Fibroblast of skin of right quadriceps (primary cell): Measurements from ENCODE around the gene SCUBE2.

Experiments
- DNase-seq: peaks from one replicate; pipeline ENCODE4 v3.0.0-alpha.2; 2013

Gene SCUBE2

GRCh38 chr11:9091044-9091922, at the start of gene SCUBE2:
SCUBE2 (minus strand) TSS chr11:9091599; CDS start chr11:9091528, 71 bp downstream.
- DNase-seq = no peak

DNA sequence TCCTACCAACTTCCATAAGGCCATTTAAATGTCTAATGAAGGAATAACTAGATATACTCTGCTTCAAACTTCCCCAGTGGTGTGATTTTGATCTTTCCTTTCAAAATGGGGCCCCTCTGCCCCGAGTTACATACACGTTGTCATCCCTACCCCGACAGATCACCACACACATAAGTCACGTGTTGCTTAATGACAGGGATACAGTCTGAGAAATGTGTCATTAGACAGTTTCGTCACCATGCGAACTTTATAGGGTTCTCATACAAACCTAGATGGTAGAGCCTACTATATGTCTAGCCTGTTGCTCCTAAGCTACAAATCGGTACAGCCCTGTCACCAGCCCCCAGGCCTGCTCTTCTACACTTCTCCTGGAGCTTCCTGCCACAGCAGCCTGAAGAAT, 49.8 kb upstream of the SCUBE2 start:
- DNase-seq = no peak

GRCh38 chr11:9139628-9140357, 48.4 kb upstream of the SCUBE2 start:
- DNase-seq = no peak

- peak; percentile 81 for DNase-seq
These were observed 47.5 kb upstream of the SCUBE2 start for GRCh38 chr11:9138612-9139579.

GRCh38 chr11:9138133-9138453, 46.7 kb upstream of the SCUBE2 start:
- no peak for DNase-seq

DNA sequence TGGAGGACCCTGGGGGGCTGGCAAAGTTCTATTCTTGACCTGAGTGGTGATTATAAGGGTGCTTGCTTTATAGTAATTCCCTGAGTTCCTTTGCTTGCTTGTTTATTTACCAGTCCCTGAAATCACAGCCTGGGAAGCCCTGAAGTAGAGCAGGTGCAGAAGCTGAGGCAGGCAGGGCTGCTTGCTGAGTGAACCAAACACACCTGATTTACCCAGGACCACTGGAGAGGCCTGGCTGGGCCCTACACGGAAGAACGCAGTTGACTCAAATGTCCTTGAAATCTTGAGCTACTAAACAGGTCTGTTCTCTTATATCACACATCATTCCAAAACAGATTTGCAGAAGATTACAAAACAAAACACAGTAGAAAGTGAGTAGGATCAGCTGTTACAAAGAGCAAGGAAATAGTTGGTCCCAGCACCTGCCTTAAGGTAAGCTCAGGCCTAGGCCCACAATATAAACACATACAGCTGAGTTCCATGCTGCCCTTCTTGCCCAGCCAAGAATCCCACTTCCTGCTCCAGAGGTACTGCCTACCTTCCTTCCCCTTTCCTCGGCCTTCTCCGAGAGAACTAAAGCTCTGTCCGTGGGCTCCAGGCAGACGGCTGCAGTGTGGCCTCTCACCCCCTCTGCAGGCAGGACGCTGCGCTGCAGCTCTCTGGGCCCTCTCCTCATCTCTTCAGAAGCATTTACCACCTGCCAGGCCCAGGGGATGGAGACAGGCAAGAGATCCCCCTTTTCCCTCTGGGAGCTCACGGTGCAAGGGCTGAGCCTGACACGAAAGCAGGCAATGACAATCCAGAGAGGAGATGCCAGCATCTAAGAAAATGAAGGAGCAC, 46.1 kb upstream of the SCUBE2 start:
- peak; percentile 58 for DNase-seq

DNA sequence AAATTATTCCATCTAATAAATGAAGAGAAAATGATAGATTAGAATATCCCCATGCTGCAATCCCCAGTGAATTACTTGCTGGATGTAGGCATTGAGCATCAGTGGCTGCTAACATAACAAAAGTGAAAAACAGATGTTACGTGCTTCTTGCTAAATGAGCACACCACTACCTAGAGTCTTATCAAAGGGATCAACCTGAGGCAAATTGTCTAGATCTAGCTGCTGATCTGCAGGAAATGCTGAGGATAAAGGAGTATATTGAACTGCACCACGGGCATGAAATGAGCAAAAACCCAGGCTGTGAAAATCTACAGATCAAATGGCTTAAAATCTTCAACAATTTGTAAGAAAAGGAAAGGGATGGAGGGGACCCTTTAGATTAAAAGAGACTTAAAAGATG, 45.3 kb upstream of the SCUBE2 start:
- no peak for DNase-seq

GRCh38 chr11:9133956-9134355, 42.6 kb upstream of the SCUBE2 start:
- no peak for DNase-seq

GRCh38 chr11:9132203-9132878, 40.9 kb upstream of the SCUBE2 start:
- no peak for DNase-seq

DNA sequence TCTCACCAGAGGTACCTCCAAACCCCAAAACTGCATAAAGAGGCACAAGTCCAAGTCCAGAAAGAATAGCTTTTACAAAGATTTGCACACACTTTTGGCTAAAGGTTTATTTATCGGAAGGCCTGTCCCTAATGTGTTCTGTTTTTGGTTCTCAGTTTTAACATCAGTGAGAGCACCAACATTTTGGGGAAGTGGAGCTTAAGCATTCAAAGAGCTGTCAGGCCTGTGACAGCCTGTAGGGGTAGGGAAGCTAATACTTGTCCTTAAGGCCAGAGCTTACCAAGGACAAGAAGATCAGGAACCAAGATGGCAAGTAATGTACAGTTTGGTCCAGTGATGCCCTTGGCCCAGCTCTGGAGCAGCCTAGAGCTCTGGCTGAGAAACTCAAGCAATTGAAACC, 38.9 kb upstream of the SCUBE2 start:
- DNase-seq = no peak

DNA sequence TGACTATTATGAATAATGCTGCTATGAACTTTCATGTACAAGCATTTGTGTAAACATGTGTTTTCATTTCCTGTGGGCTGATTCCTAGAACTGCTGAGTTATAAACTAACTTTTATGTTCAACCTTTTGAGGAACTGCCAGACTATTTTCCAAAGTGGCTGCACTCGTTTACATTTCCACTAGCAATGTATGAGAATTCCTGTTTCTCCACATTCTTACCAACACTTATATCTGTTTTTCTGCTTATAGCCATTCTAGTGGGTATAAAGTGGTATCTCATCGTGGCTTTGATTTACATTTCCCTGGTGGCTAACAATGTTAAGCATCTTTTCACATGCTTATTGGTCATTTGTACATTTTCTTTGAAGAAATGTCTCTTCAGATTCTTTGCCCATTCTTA, 35.2 kb upstream of the SCUBE2 start:
- DNase-seq = no peak

GRCh38 chr11:9125185-9125886, 33.9 kb upstream of the SCUBE2 start:
- no peak for DNase-seq

GRCh38 chr11:9123595-9124304, 32.4 kb upstream of the SCUBE2 start:
- DNase-seq = no peak

- DNase-seq = no peak
These were observed 30.0 kb upstream of the SCUBE2 start for GRCh38 chr11:9121469-9121796.

DNA sequence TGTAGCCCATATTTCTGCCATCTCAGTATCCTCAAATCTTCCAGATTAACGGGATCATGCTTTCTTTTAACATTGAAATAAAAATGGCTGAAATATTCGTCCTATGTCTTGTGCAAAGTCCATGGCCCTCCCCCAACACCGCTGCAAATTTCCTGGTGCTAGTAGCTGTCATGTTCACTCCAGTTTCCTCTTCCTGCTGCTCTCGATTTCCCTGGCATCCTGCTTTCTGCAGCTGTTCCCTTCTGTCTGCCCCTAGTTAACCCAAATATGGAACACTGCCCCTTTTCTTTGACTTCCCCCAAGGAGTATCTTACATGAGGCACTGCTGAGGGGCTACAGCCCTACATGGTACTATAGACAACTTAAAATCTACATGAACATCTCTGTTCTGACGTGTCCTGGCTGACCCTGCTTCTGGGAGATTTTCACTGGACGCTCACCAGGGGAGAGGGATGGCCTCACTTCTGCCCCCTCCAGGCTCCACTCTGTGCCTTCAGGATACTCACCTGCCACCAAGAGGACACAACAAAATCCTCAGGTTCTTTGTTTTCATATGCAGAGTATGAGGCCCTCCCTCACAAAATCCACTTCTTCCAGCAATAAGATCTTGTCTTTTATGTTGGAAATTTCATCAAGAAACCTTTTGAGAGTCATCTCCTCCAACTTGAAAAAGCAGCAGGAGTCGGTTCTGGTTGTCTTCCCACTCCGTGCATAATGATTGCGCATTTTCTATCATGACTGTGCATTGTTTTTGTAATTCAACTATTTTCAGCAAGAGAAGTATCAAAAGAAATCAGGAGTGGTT, 29.5 kb upstream of the SCUBE2 start:
- no peak for DNase-seq

DNA sequence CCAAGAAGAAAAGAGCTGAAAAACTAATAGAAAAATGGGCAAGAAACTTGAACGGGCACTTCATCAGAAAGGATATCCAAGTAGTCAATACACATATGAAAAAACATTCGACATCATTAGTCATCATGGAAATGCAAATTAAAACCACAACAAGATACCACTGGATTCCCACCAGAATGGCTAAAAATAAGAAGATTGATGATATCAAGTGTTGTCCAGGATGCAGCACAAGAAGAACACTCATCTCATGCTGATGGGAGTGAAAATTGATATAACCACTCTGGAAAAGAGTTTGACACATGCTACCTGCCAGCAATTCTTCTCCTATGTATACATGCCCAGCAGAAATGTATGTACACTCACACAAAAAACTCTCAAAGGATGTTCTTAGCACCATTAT, 26.9 kb upstream of the SCUBE2 start:
- DNase-seq = peak; percentile 16

- no peak for DNase-seq
These were observed 20.7 kb upstream of the SCUBE2 start for GRCh38 chr11:9112075-9112474.

- no peak for DNase-seq
These were observed 18.7 kb upstream of the SCUBE2 start for GRCh38 chr11:9109858-9110731.

DNA sequence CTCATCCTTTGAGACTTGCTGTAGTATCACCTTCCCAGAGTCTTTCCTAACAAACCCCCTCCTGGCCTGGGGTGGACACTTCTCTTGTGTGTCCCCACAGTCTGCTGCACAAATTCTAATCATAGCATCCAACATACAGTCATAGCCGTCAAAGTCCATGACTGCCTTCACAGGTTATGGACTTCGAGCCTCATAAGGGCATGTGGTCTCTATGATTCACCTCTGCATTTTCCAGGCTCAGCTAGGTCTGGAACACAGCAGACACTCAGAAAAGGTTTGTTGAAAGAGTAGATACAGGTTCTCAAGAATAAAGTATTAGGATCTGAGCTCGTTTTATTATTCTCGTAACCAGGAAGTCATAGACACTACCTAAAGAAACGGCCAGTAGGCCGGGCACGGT, 13.2 kb upstream of the SCUBE2 start:
- DNase-seq = no peak
